ENCODE measurements around the gene EBF4. TPM values are rescaled to one million over a fixed set of nuclear protein-coding genes. Genes with fewer than 3 reads are reported as not detected.
"Not testable (repeated sequence)": the region's sequence is repeated elsewhere in the genome, so short reads cannot be mapped to it uniquely, and the experiment has no call there.

The EBF4 gene
- total RNA-seq, 2 donors from 2014 or later: 4.4 to 6.5 TPM

DNA sequence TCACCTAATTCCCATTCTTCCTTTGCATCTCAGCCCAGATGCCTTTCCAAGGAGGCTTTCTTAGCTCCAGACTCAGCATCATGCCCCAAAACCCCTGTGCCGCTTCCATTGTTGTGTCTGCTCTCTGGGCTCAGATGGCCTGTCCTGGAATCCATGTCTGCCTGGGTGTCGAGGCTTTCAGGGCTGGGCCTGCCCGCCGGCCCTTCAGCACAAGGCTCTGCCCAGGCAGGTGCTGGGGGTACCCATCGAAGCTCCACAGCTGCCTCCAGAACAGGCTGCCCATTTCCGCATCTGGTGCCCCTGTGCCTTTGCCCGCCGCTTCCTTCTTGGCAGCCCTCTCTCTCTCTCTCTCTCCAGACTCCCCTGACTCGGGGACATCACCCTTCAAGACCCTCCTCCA is 106.7 kb downstream of the EBF4 start:
- DNase-seq (no peak), ATAC-seq (no peak)
- intact Hi-C loops (cut with DNase I): no loop called here

DNA sequence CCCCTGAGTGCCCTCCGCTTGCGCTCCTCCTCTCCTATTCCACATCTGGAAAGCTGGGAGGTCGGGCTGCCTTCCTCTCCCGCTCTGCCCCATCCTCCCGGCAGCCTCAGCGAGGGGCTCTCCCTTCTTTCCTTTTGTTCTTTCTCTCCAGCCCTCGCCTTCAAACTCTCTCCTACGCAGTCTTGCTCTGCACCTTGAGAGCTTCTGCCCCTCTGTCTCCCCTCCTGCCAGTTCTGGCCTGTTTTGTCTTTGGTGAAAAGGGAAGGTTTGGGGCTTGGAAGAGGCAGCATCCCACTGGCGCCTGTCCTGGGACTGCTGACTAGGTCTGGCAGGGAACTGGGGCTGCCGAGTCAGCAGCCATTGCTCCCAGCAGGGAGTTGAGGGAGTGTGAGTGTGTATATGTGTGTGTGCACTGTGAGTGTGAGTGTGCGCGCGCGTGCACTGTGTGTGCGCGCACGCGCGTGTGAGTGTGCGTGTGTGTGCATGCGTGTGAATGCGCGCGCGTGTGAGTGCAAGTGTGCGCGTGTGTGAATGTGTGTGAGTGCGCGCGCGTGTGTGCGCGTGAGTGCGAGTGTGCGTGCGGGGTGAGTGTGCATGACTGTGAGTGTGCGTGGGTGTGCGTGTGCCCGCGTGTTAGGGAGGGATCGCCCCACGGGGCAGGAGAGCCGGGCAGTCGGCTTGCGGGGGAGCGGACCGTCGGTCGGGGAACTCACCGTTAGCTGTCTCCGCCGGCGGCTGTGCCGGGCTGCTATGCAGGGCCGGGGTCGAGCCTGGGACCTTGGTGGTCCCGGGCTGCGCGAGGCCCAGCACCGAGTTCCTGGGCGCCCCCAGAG is 107.3 kb downstream of the EBF4 start:
- intact Hi-C loops (cut with DNase I): no loop called here
- DNase-seq (no peak), ATAC-seq (peak; percentile 66 to 67)

- ATAC-seq (peak; percentile 54 to 68), DNase-seq (no peak)
- intact Hi-C loops (cut with DNase I): no loop called here
Measured at GRCh38 chr20:2800521-2801285, 108.1 kb downstream of the EBF4 start, which contains the start of gene CPXM1. Gene CPXM1 (minus strand): TSS chr20:2800627. CDS start chr20:2800572, 55 bp downstream.

GRCh38 chr20:2801286-2801728 is 108.7 kb downstream of the EBF4 start:
- intact Hi-C loops (cut with DNase I): no loop called here
- DNase-seq: no peak
- ATAC-seq: no peak

DNA sequence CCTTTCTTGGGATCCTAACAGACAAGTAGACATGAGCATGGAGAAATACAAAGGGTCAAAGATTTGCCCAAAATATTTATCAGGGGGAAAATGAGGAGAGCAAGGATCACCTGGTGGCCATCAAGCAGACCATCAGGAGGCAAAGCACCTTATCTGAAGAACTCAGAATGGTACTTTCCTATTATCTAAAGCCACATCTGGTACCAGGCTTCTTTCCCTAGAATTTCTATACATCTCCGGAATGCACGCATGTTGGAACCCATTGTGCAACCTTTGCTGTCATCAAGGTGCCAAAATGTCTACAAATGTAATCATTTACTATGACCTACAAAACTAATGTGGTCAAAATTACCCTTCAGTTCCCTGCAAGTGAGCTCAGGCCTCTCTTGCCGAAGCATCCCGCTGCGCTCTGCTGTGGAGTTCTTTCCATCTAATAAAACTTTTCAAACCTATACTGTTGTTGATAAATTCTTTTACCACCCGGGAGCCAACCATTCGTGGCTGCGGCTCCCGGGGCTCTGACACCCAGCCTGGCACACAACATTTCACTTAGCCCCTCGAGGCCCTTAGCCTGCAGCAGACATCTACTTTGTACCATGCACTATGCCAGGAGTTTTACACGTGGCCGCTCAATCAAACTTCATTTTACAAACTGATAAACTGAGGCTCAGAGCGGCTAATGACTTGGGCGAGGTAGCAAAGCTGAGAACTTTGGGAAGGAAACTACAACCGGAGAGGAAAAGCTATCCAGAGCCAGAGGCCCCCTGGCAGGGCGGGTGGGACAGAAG is 111.7 kb downstream of the EBF4 start:
- intact Hi-C loops (cut with DNase I): no loop called here
- ATAC-seq (no peak), DNase-seq (no peak)

- DNase-seq (no peak), ATAC-seq (peak; percentile 67 to 76)
- intact Hi-C loops (cut with DNase I): no loop called here
Measured at GRCh38 chr20:2804852-2805688, 112.5 kb downstream of the EBF4 start.

DNA sequence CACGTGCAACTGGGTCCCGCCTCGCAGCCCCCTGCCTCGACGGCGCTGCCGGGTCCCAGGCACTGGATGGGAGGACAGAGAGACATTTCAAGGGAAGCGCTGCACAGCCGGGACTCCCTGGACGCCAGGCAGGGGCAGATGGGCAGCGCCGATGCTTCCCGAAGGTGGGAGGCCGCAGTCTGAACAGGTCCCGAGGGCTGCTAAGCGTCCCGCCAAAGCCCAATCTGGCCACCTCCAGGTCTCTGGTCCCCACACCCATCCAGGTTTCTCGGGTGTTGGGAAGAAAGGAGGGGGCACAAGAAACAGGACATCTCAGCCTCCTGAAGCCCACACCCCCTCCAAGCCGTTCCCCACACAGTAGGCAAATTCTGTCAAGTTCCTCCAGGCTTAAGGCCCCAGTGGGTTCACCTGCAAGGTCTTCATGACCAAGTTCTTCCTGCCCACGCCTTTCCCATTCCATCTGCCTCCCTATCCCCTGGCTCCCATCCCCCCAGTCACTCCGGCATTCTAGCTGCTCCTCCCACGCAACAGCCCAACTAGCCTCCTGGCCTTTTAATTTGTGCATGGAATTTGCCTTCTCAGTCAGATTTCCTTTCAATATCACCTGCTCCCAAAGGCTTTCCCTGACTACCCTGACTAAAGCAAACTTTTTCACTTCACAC is 113.2 kb downstream of the EBF4 start:
- intact Hi-C loops (cut with DNase I): no loop called here
- peak in 1 of 2 donors; percentile 25 for ATAC-seq
- DNase-seq: no peak

DNA sequence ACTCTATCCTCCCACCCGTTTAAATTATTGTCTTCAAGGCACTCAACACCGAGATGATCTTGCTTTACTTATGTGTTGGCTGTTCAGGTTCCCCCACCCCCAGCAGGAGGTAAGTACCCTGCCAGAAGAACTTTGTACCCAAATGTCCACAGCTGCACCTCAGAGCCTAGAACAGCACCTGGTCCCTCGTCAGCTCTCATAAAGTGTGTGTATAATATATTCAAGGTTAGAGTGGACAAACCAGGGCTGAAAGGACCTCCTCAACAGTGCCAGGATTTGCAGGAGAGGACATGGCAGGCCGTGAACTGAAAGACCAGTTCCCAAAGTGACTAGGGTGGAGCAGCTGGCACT is 113.7 kb downstream of the EBF4 start:
- no peak for ATAC-seq
- DNase-seq: no peak
- intact Hi-C loops (cut with DNase I): no loop called here

DNA sequence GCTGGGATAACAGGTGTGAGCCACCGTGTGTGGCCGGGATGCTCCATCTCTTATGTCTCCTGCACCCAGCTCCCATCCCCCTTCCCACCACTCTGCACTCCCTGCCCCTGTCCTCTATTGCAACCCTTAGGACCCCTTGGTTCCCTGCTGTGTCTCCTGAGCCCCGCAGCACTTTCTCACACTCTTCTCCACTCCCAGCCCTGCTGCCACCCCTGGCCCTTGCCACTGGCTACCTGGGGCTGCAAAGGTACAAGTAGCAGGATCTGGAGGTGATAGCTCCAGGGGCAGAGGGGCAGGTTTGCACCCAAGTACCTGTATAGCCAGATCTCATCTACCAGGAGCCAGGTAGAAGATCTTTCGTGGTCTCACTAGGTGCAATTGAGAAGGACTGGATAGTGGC is 114.4 kb downstream of the EBF4 start:
- ATAC-seq: no peak
- intact Hi-C loops (cut with DNase I): no loop called here
- no peak for DNase-seq

- ATAC-seq; DNase-seq; intact Hi-C loops (cut with DNase I): not testable (repeated sequence)
Measured at GRCh38 chr20:2807929-2808328, 115.3 kb downstream of the EBF4 start.

DNA sequence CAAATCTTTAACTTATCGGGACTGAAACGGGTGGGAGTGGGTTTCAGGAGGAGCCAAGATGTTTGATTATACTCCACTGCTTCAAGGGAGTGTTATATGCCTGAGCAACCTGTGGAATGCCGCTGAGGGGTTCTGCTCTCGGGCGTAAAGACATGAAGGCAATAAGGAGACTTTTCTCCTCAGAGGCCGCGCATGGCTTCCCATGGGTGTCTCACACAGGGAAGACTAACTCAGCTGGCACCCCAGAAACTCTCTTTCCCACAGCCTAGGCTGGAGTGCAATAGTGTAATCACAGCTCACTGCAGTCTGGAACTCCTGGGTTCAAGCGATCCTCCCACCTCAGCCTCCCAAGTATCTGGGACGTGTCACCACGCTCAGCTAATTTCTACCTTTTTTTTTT is 117.1 kb downstream of the EBF4 start:
- no peak for ATAC-seq
- DNase-seq: no peak
- intact Hi-C loops (cut with DNase I): no loop called here

Small RNA genes within 50 kb of the gene (microRNA-seq; reads per million reads assigned to microRNA genes)
- gene MIR1292: 0.27 to 1.4 reads per million in 2 donors

Other genes with a start within 250 kb of the EBF4 start
- gene SNRPB, start 222.0 kb upstream of the EBF4 start, total RNA-seq: 10 to 100 TPM; 49.5 to 79.4 TPM
- 1 to 10 TPM; 6.5 to 7.0 TPM for gene ZNF343, start 183.9 kb upstream of the EBF4 start, total RNA-seq
- gene TMC2, start 156.2 kb upstream of the EBF4 start, total RNA-seq: under 1 TPM in 1 of 2 donors, not detected in 1; 0.06 TPM
- 10 to 100 TPM; 63.3 to 91.3 TPM for gene NOP56, start 40.1 kb upstream of the EBF4 start, total RNA-seq
- 100 to 1,000 TPM; 149 to 166 TPM for gene IDH3B, start 28.6 kb upstream of the EBF4 start, total RNA-seq
- 1 to 10 TPM; 4.3 to 8.7 TPM for gene CPXM1, start 107.8 kb downstream of the EBF4 start, total RNA-seq
- gene C20orf141, start 122.2 kb downstream of the EBF4 start, total RNA-seq: not detected
- gene TMEM239, start 123.6 kb downstream of the EBF4 start, total RNA-seq: not detected
- gene PCED1A, start 147.9 kb downstream of the EBF4 start, total RNA-seq: 10 to 100 TPM; 13.0 to 18.0 TPM
- gene VPS16, start 148.0 kb downstream of the EBF4 start, total RNA-seq: 10 to 100 TPM; 22.1 to 24.4 TPM
- 10 to 100 TPM; 35.4 to 38.6 TPM for gene PTPRA, start 180.7 kb downstream of the EBF4 start, total RNA-seq

All from left cardiac atrium (tissue), 4 donors.